Suppressor macrophage (primary cell): ENCODE results near the gene ZCCHC14.
A peak's percentile ranks its signal among the peaks of the same experiment; 100 is the strongest.

Source experiments
- DNase-seq, 4 experiments: peaks; one replicate each; pipeline ENCODE4 v3.0.0-alpha.2; 2020 to 2022

ZCCHC14 gene

GRCh38 chr16:87453326-87453725, 39.5 kb downstream of the ZCCHC14 start:
- DNase-seq = no peak

- no peak for DNase-seq
These were observed 41.1 kb downstream of the ZCCHC14 start for GRCh38 chr16:87451563-87452210.

- DNase-seq = no peak
These were observed 44.0 kb downstream of the ZCCHC14 start for GRCh38 chr16:87448866-87449265.

GRCh38 chr16:87447323-87447722, 45.5 kb downstream of the ZCCHC14 start:
- no peak for DNase-seq

GRCh38 chr16:87446479-87446878, 46.3 kb downstream of the ZCCHC14 start:
- no peak for DNase-seq

GRCh38 chr16:87445486-87445885, 47.3 kb downstream of the ZCCHC14 start:
- DNase-seq = no peak

- DNase-seq = no peak
These were observed 48.9 kb downstream of the ZCCHC14 start for GRCh38 chr16:87443964-87444363.

- DNase-seq = no peak
These were observed 49.8 kb downstream of the ZCCHC14 start for GRCh38 chr16:87443016-87443415.

GRCh38 chr16:87442581-87442966, 50.2 kb downstream of the ZCCHC14 start:
- DNase-seq = no peak

GRCh38 chr16:87441886-87442580, 50.8 kb downstream of the ZCCHC14 start:
- DNase-seq = no peak

- no peak for DNase-seq
These were observed 52.9 kb downstream of the ZCCHC14 start for GRCh38 chr16:87439926-87440325.

- no peak for DNase-seq
These were observed 54.2 kb downstream of the ZCCHC14 start for GRCh38 chr16:87438611-87438985.

GRCh38 chr16:87437911-87438610, 54.8 kb downstream of the ZCCHC14 start:
- no peak for DNase-seq

GRCh38 chr16:87437327-87437726, 55.5 kb downstream of the ZCCHC14 start:
- no peak for DNase-seq

GRCh38 chr16:87436225-87437172, 56.3 kb downstream of the ZCCHC14 start:
- no peak for DNase-seq

GRCh38 chr16:87435372-87436224, 57.2 kb downstream of the ZCCHC14 start:
- peak; percentile 31 to 70 (median 61) for DNase-seq

GRCh38 chr16:87434146-87434667, 58.6 kb downstream of the ZCCHC14 start:
- no peak for DNase-seq

GRCh38 chr16:87432330-87432915, 60.4 kb downstream of the ZCCHC14 start:
- no peak for DNase-seq

GRCh38 chr16:87431926-87432325, 60.9 kb downstream of the ZCCHC14 start:
- no peak for DNase-seq

- DNase-seq = no peak
These were observed 66.2 kb downstream of the ZCCHC14 start for GRCh38 chr16:87426423-87427215.
